Measurements from ENCODE around the gene PDE9A.
"Not testable (repeated sequence)": the region's sequence is repeated elsewhere in the genome, so short reads cannot be mapped to it uniquely, and the experiment has no call there.

The PDE9A gene

GRCh38 chr21:42624936-42625335 is 28.5 kb upstream of the PDE9A start:
- DNase-seq = no peak

GRCh38 chr21:42626171-42626570 is 27.2 kb upstream of the PDE9A start:
- DNase-seq = no peak

GRCh38 chr21:42627527-42628289 is 25.7 kb upstream of the PDE9A start:
- no peak for DNase-seq

GRCh38 chr21:42628466-42629061 is 24.9 kb upstream of the PDE9A start:
- DNase-seq = not testable (repeated sequence)

- no peak for DNase-seq
Measured at GRCh38 chr21:42629933-42630589, 23.4 kb upstream of the PDE9A start.

- no peak for DNase-seq
Measured at GRCh38 chr21:42630626-42631025, 22.8 kb upstream of the PDE9A start.

- DNase-seq = peak; percentile 19
Measured at GRCh38 chr21:42631142-42631541, 22.3 kb upstream of the PDE9A start.

- DNase-seq = no peak
Measured at GRCh38 chr21:42632336-42632751, 21.1 kb upstream of the PDE9A start.

- DNase-seq = no peak
Measured at GRCh38 chr21:42632771-42633690, 20.4 kb upstream of the PDE9A start.

GRCh38 chr21:42633858-42634257 is 19.6 kb upstream of the PDE9A start:
- DNase-seq = no peak

- no peak for DNase-seq
Measured at GRCh38 chr21:42635848-42636519, 17.4 kb upstream of the PDE9A start.

GRCh38 chr21:42636520-42637266 is 16.7 kb upstream of the PDE9A start:
- DNase-seq = no peak

GRCh38 chr21:42637267-42638041 is 16.0 kb upstream of the PDE9A start:
- no peak for DNase-seq

GRCh38 chr21:42638266-42638863 is 15.1 kb upstream of the PDE9A start:
- DNase-seq = no peak

GRCh38 chr21:42639646-42640152 is 13.7 kb upstream of the PDE9A start:
- DNase-seq = no peak

GRCh38 chr21:42640486-42640885 is 12.9 kb upstream of the PDE9A start:
- no peak for DNase-seq

GRCh38 chr21:42641311-42642218 is 11.9 kb upstream of the PDE9A start:
- no peak for DNase-seq

GRCh38 chr21:42642219-42642745 is 11.1 kb upstream of the PDE9A start:
- DNase-seq = no peak
